Activated T-cell treated with anti-CD3 and anti-CD28 coated beads, Interleukin-2, amount 50 U/mL, for 1 hour (primary cell): ENCODE measurements around the gene TFDP2.

Source experiments
- DNase-seq: peaks from one replicate; pipeline ENCODE4 v3.0.0-alpha.2; 2020

Gene TFDP2

GRCh38 chr3:142065344-142065743, 84.0 kb downstream of the TFDP2 start:
- DNase-seq = no peak

- no peak for DNase-seq
These were observed 84.9 kb downstream of the TFDP2 start for GRCh38 chr3:142064454-142064853.

- no peak for DNase-seq
These were observed 92.0 kb downstream of the TFDP2 start for GRCh38 chr3:142057331-142057725.

DNA sequence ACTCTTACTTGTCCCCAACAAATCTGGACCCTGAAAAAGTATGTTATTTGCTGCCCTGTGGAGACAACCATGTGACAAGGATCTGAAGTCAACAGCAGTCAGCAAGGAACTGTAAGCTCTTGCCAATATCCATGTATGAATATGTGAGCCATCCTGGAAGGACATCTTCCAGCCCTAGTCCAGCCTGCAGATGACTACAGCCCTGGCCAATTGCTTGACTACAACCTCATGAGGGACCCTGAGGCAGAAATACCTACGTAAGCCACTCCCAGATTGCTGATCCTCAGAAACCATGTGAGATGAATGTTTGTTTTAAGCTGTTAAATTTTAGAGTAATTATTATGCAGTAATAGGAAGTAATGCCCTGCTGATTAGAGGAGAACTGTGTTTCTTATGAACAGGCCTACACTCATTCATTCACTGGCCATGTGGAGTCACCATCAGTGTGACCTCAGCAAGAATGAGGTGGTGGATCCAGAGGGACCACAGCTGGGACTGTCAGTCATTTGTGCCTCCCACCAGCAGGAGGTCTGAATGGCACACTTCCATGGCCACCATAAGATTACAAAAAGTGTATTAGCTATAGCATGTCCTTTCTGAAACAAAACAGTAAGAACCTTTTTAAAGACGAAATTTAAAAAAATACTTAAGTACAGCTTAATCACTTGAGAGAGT, 92.6 kb downstream of the TFDP2 start:
- no peak for DNase-seq

GRCh38 chr3:142053835-142054234, 95.5 kb downstream of the TFDP2 start:
- no peak for DNase-seq

DNA sequence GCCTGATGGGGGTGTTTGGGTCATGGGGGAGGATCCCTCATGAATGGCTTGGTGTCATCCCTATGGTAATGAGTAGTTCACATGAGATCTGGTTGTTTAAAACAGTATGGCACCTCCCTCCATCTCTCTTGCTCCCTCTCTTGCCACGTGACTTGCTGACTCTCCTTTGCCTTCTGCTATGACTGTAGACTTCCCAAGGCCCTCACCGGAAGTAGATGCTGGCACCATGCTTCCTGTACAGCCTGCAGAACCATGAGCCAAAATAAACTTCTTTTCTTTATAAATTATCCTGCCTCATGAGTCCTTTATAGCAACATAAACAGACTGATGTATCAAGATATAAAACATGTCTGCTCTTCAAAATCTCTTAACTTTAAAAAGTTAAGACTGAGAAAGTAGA, 96.1 kb downstream of the TFDP2 start:
- DNase-seq = no peak

- DNase-seq = no peak
These were observed 98.0 kb downstream of the TFDP2 start for GRCh38 chr3:142051351-142051750.

DNA sequence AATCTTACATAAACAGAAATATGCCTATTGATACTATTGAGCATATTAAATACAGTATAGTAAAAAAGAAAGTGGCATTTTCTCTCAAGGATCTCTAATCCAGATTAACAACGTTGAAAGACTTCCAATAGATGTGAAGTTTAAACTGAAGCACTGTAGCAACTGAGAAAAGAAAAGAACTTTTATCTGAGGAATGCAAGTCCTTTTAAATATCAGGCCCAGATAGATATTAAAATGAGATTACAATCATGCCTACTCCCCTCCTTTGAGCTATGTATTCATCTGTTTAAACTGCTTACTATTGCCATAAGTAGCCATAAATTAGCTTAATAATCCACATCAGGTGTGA, 102.3 kb downstream of the TFDP2 start:
- DNase-seq = no peak

- no peak for DNase-seq
These were observed 102.9 kb downstream of the TFDP2 start for GRCh38 chr3:142046320-142047020.

DNA sequence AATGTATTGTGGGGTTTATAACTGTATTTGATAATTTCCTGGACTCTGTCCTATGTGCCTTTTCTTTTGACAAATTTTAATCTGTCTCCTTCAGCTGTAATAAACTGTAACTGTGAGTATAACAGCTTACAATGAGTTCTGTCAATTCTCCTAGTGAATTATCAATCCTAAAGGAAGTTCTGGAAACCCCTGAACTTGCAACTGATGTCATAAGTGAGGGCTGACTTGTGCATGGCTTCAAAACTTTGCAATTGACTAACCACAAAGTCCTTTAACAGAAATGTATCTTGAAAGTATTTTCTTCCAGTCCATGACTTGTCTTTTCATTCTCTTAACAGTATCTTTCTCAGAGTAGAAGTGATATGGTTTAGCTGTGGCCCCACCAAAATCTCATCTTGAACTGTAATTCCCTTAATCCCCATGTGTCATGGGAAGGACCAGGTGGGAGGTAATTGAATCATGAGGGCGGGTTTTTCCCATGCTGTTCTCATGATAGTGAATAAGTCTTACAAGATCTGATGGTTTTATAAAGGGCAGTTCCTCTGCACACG, 108.3 kb downstream of the TFDP2 start:
- DNase-seq = no peak

DNA sequence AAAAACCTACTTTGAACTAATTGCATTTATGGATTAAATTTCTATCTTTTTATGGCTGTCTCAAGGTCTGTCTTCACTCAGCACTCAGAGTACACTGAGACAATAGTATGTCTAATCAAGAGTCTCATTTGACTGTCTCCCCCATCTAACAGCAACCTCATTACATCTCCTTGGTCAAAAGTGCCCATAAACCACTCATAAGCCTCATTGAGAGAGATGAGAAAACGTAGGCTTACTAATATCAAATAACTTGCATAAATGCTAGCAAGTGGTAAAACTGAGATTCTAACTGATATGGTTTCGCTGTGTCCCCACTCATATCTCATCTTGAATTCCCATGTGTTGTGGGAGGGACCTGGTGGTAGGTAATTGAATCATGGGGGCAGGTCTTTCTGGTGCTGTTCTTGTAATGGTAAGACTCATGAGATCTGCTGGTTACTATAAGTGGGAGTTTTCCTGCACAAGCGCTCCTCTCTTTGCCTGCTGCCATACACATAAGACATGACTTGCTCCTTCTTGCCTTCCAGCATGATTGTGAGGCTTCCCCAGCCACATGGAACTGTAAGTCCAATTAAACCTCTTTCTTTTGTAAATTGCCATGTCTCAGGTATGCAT, 113.9 kb downstream of the TFDP2 start:
- no peak for DNase-seq

DNA sequence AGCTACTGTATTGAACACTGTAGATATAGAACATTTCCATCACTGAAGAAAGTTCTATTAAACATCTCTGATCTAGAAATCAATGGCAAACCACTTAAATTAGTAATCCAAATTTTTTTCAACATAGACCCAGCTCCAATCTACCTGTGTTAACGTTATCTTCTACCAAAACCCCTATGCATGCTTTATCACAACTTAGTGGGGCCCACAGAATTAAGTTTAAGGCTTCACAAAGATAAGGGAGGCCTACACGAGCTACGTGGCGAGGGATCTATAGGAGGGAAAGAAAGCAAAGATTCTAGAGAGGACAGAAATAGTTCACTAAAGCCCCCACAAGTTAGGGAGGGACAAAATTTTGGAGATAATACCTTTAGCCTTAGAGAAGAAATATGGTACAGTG, 116.1 kb downstream of the TFDP2 start:
- no peak for DNase-seq

DNA sequence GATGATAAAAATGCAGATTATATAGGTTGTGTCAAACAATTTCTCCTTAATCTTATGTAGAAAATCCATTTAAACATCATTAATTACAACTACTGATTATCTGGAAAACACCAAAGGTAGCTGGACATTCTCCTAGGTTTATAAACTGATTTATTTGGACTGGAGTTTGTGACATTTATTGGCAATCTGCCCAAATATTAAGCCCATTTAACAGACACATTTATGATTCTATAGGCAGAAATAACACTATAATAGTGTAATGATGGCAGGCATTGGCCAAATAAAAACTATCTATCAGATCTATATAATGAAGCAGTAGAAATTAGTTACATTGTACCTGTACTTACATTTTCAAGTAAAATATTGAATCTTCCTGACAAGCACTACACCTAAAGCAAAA, 117.8 kb downstream of the TFDP2 start:
- DNase-seq = no peak

GRCh38 chr3:142029791-142030190, 119.6 kb downstream of the TFDP2 start:
- no peak for DNase-seq

DNA sequence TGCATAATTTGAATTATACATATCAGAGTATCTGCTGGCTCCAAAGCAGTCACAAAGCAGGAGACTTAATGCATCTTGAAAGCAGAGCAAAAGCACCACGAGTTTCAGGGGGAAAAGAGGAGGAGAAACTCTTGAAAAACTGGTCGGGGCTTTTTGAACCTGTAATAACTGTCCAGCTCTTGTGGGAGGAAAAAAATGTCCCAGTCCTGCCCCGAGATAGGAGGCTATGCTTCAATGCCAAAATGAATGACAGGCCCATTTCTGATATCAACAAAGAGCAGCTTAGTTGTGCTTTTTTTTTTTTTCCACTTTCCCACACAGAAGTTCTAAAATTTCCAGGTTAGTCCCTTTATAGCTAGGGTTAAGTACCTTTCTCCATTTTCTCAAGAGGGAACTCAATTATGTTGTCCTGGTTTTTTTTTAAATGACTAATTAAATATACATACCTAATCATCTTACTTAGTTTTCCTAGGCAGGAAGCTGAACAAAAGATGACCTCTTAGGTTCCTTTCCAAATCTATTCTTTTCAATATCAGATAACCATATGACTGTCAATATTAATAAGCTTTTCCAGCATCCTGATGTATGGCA, 120.2 kb downstream of the TFDP2 start:
- no peak for DNase-seq

GRCh38 chr3:142028243-142028777, 121.0 kb downstream of the TFDP2 start:
- DNase-seq = no peak

- no peak for DNase-seq
These were observed 121.6 kb downstream of the TFDP2 start for GRCh38 chr3:142027735-142028134.

GRCh38 chr3:142027300-142027699, 122.0 kb downstream of the TFDP2 start:
- no peak for DNase-seq

DNA sequence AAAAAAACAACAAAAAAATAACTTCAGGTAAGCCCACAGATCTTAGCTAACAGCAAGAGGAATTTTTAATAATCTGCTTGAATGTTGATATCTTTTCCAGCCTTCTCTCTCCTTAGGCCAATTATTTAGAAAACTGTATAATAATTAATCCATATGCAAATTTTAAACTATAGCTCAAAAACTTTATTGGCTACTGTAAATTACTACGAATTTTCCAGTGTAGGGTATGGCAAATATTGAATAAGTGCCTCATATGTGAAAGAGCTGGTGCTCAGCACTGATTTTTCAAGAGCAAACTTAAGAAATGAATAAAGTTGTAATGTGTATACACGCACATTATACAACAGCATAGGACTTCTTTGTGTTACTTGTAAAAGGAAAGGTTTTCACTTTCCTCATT, 123.0 kb downstream of the TFDP2 start:
- DNase-seq = no peak

GRCh38 chr3:142022381-142022780, 127.0 kb downstream of the TFDP2 start:
- no peak for DNase-seq

DNA sequence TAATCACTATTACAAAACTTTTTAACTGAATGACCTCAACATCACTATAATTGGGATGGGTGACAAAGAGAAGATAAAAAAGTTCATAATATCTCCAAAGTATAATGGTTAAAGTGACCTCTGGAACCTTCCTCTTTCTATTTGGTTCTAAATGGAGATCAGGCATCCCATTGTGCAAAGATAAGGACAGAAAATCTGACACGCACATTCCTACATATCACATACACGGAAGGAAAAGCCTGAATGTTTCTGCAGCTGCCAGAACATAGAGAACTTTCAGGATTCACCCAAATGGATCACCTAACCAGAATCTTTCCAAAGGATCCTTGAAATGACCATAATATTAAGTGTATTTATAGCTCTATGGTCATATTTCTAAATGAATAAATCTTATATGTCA, 128.2 kb downstream of the TFDP2 start:
- DNase-seq = no peak

DNA sequence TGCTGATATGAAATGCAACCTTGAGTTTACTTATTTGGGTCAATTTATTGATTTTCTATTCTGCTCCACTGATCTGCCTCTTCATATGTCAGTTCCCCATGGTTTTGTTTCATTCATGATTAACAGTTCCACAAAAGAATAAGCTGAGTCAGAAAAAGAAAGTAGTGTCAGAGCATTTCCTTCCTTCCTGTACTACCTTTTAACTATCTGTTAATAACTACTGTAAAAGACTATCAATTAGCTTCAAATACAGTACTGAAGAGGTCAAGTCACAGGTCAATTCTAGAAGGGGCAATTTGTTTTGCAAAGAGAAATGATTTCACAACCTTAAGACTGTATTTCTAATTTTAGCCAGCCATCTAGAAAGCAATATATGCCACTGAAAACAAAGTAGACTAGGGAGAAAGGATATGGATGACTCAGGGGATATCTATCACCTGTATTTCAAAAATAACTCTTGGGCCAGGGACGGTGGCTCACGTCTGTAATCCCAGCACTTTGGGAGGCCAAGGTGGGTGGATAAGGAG, 129.5 kb downstream of the TFDP2 start:
- DNase-seq = no peak

GRCh38 chr3:142013993-142014392, 135.4 kb downstream of the TFDP2 start:
- no peak for DNase-seq
